GM12891 (cell line): Measurements from ENCODE around the gene PFN3.

Experiments
- POLR2A ChIP-seq: IDR thresholded peaks from 2 replicates; pipeline ENCODE4 v1.6.1; 2011; ENCODE audit warnings: low read depth, low read length, control low read depth
- POLR2AphosphoS5 ChIP-seq: IDR thresholded peaks from 2 replicates; pipeline ENCODE4 v1.6.1; 2011; ENCODE audit warnings: low read depth, low read length, control low read depth
- POU2F2 ChIP-seq: IDR thresholded peaks from 2 replicates; pipeline ENCODE4 v1.6.1; 2011; ENCODE audit warnings: low read depth, mild to moderate bottlenecking, control low read depth, low read length, moderate library complexity
- TAF1 ChIP-seq: IDR thresholded peaks from 2 replicates; pipeline ENCODE4 v1.6.1; 2011; ENCODE audit warnings: low read depth, low read length, control low read depth

- no peak for TF ChIP-seq POLR2A
- no peak for TF ChIP-seq TAF1
- no peak for TF ChIP-seq POU2F2
- no peak for TF ChIP-seq POLR2AphosphoS5
These were observed 38.2 kb downstream of the PFN3 start for GRCh38 chr5:177362292-177362609.
